ENCODE measurements around the gene CENPS. TPM values are rescaled to one million over a fixed set of nuclear protein-coding genes. Genes with fewer than 3 reads are reported as not detected.

Gene CENPS
- total and polyA plus RNA-seq, 2 of the 13 experiments (the other 11 are each of a cell fraction or from before 2014, with no cell fraction given) = 3.3 to 22.0 TPM

- TF ChIP-seq NONO (IDR thresholded peaks at IDR 0.05) (no peak), NONO (CRISPR knock-in tag; conservative IDR thresholded peaks at IDR 0.05) (no peak; the same call in 1 of the 2 replicates), ZNF414 (CRISPR knock-in tag; IDR thresholded peaks at IDR 0.05) (0 out of 2 replicates have a peak, but pooled peaks have one; percentile 19), SETDB1 (CRISPR knock-in tag; IDR thresholded peaks at IDR 0.05; ENCODE audit: borderline replicate concordance) (no peak), ZNF574 (CRISPR knock-in tag; IDR thresholded peaks at IDR 0.05) (peak; percentile 74), HDAC1 (CRISPR knock-in tag; IDR thresholded peaks at IDR 0.05) (peak; percentile 94), ZNF143 (CRISPR knock-in tag; IDR thresholded peaks at IDR 0.05) (no peak; the same call in none of the 2 replicates), ZNF512B (CRISPR knock-in tag; IDR thresholded peaks at IDR 0.05; ENCODE audit: borderline replicate concordance) (no peak; the same call in 1 of the 2 replicates), XRCC5 (optimal IDR thresholded peaks at IDR 0.05; ENCODE audit: low read length) (peak; percentile 97), RERE (CRISPR knock-in tag; IDR thresholded peaks at IDR 0.05; ENCODE audit: low read depth) (peak; percentile 31; the same call in 1 of the 2 replicates), ZNF770 (CRISPR knock-in tag; IDR thresholded peaks at IDR 0.05) (peak; percentile 79), TBL1XR1 (IDR thresholded peaks at IDR 0.05; ENCODE audit: borderline replicate concordance, low read length, partially characterized antibody) (peak; percentile 46), ZNF296 (CRISPR knock-in tag; conservative IDR thresholded peaks at IDR 0.05) (peak; percentile 78; the same call in 1 of the 2 replicates), ZNF441 (CRISPR knock-in tag; IDR thresholded peaks at IDR 0.05; ENCODE audit: borderline replicate concordance) (peak; percentile 92)
Observed at GRCh38 chr1:10398734-10399443, 31.3 kb upstream of the CENPS start, which contains the start of gene PGD (continued).
